NCI-H1092 (cell line): Measurements from ENCODE around the gene COPB2.
"Not testable (repeated sequence)": the region's sequence is repeated elsewhere in the genome, so short reads cannot be mapped to it uniquely, and the experiment has no call there.

Experiments
- DNase-seq: peaks from one replicate; lab custom pipeline; 2025; lab: John Stamatoyannopoulos, UW

Gene COPB2

DNA sequence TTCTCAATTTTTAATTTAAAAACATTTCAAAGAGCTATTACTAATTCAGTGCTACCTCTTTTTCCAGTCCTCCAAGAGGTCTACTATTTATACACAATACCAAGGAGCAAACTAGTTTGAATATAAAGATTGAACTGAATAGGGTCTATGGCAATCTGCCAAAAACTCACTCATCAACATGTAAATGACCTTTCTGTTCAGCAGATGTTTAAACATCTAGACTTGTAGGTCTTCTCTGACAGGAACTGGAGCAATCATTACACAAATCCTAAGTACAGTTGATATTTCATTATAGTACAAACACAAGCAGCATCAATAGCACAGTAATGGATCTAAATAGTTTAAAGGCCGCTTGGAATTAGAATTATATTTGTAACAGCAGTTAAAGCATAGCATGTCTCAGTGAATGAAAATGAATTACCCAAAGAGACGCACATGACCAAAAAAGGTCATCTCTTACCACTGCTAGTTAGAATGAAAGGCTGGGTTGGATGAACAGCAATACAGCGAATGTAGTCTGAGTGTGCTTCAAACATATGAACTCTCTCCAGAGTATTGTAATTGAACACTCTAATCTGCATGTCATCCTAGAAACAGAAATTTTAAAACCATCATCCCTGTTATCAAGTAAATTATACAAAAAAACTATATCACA is 10.7 kb downstream of the COPB2 start:
- DNase-seq = peak; percentile 79

DNA sequence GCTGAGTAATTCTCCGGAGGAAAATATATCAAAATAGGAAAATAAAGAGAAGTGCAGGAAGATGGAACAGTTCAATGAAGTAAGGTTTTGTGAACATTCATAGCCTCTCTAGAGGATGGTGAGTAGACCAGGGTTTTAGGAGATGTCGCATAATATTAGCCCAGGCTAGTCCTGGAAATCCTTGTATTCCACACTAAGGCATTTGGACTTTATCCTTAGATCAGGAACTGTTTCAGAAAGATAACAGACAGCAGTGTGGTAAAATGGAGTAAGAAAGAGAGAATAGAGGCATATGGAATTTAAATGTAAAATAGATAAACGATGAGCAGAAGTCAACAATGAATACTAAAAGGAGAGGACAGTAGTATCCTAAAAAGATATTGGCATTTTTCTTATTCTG is 12.1 kb downstream of the COPB2 start:
- no peak for DNase-seq

DNA sequence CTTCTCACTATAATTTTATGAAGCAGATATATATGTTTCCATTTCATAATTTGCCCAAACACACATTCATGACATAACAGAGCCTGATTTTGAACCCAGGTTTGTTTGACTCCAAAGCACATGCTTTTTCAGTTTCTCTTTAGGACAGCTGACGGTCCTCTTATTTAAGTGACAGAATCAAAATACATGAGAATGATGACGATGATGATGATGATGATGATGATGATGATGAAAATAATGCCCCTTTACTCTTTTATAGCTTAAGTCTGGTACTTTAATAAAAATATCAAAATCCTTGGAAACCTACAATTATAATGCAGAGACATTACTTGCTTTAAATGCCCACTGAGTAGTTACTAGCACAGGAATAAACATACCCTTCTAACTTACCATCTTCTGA is 15.3 kb downstream of the COPB2 start:
- no peak for DNase-seq

- DNase-seq = no peak
These were observed 24.9 kb downstream of the COPB2 start for GRCh38 chr3:139364549-139364948.

- DNase-seq = no peak
These were observed 28.2 kb downstream of the COPB2 start for GRCh38 chr3:139361276-139361675.

GRCh38 chr3:139358841-139359562 is 30.4 kb downstream of the COPB2 start:
- DNase-seq = peak; percentile 30

DNA sequence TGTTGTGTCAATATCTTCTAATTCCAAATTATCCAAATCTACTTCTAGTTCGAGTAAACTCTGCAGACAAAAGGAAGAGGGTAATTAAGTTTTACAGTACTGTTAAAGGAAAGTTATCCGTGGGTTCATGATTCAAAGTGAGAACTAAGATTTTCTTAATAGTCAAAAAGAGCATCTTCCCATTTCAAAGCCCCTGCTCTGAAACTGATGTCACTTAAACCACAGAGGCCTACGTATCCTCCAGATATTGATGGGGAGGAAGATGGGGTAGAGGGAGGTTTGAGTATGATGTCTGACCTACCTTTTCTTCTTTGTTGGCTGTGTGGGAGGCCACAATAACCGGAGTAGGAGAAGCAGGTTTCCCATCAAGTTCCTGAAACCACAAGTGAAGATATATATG is 31.5 kb downstream of the COPB2 start:
- DNase-seq = no peak

DNA sequence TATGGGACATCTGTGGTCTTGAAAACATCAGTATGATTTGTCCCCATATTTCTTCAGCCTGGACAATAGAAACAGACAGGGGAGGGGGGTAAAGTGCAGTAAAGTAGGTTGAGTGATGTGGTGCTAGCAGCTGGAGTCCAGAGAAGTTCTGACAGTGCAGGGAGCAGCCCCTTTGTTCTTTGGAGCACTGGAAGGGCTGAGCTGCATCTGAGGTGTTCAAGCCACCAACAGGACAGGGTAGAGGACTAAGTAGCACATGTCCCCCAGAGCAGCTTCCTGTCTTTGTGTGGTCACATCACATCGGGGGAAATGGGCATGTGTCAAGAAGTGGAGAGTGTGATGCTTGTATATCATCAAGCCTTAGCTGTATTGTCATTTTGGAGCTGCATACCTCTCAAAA is 33.6 kb downstream of the COPB2 start:
- no peak for DNase-seq

GRCh38 chr3:139355476-139355875 is 34.0 kb downstream of the COPB2 start:
- DNase-seq = no peak

DNA sequence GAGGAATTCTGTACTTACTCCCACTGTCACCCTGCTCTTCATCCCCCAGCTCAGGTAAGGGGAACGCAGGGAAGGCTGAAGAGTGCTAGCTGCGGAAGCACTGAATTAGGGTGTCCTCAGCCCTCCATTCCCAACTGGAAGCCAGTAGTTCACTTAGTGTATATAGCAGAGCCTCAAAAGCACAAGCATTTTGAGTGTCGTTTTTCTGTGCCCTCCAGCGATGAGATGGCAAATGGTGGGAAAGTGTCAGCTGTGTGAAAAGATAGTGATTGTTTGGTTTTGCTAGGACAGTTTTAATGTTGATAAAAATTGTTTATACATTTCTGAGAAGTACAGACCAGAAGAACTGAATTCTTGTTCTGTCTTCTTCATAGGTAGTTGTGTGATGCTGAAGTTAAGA is 34.8 kb downstream of the COPB2 start:
- no peak for DNase-seq

- DNase-seq = peak; percentile 8
These were observed 35.4 kb downstream of the COPB2 start for GRCh38 chr3:139353920-139354556.

DNA sequence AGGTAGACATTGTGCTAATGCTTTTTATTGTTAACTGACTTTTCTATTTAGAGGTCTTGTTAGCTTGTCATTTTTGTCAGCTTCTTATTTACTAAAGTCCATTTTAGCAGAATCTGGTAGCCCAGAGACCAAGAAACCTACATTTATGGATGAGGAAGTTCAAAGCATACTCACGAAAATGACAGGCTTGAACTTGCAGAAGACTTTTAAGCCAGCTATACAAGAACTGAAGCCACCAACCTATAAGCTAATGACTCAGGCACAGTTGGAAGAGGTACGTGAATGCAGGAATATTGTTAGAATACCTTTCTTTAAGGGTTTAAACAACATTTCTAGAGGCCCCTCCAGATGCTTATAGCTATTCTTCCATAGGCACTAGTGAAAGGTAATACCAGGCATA is 42.7 kb downstream of the COPB2 start:
- no peak for DNase-seq

GRCh38 chr3:139343895-139344856 is 45.3 kb downstream of the COPB2 start, which contains the start of gene MRPS22:
Gene MRPS22 (plus strand): TSS chr3:139344020. CDS start chr3:139344027, 7 bp downstream.
- DNase-seq = peak; percentile 83

DNA sequence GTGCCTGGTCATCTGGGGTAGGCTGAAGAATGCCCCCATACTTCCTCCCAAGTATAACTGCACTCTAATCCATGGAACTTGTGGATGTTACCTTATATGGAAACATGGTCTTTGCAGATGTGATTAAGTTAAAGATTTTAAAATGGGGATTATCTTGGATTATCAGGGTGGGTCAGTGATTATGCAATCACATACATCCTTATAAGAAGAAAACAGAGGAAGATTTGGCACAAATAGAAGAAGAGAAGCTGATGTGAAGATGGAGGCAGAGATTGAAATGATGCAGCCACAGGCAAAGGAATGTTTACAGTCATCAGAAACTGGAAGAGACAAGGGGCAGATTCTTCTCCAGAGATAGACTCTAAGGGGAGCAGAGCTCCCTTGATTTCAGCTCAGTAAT is 47.4 kb downstream of the COPB2 start:
- no peak for DNase-seq

GRCh38 chr3:139340784-139341183 is 48.7 kb downstream of the COPB2 start:
- DNase-seq = no peak

DNA sequence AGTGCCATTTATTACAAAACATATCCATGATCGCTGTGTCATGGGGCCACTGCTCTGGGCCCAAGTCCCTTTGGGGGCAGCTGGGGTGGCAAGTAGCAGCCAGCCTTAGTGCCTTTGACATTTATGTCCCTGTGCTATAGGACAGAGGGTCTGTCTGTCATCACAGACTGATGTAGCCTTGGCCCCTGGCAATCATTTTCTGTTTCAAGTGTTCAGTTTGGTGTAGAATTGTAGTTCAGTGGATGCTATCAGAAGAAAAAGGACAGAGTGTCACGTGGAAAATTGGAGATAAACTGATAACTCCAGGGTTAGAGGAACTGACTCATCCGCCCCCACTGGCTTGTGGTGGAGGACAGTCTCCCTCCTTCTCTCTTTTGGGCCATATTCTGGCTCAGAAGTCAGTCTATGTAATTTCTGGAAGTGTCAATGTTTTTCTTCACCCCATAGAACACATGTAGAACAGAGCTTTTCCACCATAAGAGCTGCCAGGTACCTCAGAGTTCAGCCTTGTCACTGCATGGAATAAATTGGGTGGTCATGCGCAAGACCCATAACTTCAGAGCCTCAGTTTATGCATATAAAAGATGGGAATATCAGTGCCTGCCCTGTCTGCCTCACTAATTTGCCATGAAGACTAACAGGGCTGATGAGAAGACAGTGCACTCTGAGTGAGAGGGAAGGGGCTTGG is 50.1 kb downstream of the COPB2 start:
- no peak for DNase-seq

GRCh38 chr3:139338405-139338804 is 51.0 kb downstream of the COPB2 start:
- no peak for DNase-seq

DNA sequence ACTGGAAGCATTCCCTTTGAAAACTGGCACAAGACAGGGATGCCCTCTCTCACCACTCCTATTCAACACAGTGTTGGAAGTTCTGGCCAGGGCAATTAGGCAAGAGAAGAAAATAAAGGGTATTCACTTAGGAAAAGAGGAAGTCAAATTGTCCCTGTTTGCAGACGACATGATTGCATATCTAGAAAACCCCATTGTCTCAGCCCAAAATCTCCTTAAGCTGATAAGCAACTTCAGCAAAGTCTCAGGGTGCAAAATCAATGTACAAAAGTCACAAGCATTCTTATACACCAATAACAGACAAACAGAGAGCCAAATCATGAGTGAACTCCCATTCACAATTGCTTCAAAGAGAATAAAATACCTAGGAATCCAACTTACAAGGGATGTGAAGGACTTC is 54.8 kb downstream of the COPB2 start:
- DNase-seq = not testable (repeated sequence)

GRCh38 chr3:139332092-139332491 is 57.4 kb downstream of the COPB2 start:
- no peak for DNase-seq

DNA sequence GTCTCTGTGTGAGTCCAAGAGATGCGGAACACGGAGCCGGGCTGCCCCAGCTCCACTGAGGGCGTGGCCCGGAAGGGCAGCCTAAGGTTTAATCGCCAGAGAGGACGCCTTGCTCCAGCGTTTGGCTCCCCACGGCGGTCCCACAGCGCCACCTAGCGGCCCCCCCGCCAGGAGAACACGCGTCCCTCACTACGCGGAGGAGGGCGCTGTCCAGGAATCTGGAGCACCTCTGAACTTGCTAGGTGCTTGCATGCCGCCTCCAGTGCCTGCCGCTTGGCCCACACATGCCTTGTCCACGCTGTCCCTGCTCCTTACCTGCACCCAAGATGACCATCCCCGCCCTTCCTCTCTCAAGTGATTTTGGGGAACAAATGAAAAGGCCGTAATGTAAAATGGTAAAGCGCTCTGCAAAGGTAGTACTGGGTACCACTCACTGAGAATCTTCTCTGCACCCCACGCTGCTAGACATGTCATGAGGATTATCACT is 60.0 kb downstream of the COPB2 start:
- peak; percentile 67 for DNase-seq

DNA sequence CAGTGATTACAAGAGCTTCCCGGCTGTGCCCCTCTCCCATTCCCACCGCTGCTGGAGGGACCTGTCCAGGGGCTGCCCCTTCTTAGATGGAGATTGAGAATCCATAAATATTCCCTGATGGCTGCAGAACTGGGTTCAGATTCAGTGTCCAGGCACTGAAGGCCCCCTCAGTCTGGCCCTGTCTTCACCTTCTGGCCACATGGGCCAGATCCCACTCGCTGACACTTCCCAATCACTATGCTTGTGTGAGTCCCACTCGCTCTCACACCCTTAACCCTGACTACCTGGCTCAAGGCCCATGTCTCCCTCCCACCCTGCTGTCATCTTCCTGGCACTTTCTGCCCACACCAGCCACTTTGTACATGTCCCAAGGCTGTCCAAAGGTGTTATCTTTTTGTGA is 61.1 kb downstream of the COPB2 start:
- no peak for DNase-seq
